CD4-positive, alpha-beta T cell treated with Interleukin-10 for 1 hour (primary cell): ENCODE results near the gene EMX2.

Experiments used
- DNase-seq: peaks from one replicate; pipeline ENCODE4 v3.0.0-alpha.2; 2020

EMX2 gene

DNA sequence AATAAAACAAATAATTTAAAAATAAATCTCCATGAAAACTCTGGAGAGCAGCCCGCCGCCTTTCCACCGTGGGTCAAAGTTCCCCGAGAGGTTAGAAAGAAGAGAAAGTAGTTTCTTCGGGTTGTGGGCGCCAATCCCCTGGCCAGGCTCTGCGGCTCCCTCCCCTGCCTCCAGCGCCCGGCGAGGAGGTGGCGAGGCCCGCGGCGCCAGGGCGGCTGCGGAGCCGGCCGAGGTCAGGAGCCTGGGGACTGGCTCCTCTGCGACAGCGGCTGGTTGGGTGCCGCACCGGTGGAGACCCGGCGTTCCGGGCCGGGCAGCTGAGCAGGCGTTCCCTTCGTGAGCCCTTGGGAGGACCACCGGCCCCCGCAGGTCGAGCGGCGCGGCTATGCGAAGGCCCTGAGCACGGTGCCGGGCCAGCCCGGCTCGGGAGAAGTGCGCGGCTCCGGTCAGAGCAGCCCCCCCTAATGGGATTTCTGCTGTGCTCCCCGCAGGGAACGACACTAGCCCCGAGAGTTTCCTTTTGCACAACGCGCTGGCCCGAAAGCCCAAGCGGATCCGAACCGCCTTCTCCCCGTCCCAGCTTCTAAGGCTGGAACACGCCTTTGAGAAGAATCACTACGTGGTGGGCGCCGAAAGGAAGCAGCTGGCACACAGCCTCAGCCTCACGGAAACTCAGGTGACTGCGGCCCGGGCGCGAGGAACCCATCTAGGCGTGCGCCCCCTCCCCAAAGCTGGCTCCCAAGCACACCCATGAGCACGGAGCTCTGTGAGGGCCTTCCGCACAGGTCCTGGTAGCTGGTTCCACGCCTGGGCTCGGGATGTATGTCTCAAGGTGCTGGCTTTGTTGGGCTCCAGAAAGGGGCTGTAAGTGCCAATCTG, 2.8 kb downstream of the EMX2 start:
- DNase-seq = no peak

DNA sequence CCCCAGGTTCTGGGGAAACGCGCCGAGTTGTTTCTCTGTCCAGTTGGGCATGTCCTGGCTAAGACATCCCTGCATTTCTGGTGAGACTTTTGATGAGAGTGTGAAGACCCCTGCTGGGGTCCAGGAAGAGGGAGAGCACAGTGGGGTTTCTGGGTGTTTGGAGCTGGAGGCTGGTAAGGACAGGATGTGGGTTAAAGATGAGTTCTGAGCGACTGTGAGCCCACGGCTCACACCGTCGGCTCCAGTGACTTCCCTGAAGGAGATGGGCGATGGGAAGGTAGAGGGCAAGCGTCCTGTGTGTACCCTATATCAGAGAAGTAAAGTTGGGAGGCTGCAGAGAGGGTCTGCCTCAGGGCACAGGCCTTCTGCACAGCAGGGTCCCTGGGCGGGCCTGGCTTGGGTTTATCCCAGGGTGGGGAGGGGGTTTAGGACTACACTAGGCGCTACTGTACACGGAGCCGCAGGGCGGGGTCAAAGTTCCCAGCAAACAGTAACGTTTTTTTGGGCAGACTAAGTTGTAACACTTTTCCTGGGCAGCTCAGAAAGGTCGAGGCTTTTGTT, 3.6 kb downstream of the EMX2 start:
- DNase-seq = no peak

DNA sequence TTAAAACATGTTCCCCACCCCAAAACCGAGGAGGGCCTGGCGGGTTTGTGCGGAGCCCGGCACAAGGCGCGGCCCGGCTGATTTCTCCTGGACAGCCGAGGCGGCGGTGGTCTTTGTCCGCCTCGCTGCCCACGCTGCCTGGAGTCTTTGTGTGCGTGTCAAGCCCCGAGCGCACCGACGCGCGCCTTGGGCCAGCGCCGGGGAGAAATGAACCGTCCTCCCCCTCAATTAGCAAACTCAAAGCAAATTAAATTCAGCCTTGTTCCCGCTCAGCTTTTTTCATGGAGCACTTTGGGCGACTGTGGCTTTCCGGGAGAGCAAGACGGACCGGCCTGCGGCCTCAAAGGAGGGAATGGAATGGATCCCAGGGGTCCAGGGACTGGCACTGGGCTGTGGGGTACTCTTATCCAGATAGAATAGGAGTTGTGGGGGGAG, 4.1 kb downstream of the EMX2 start:
- DNase-seq = no peak

DNA sequence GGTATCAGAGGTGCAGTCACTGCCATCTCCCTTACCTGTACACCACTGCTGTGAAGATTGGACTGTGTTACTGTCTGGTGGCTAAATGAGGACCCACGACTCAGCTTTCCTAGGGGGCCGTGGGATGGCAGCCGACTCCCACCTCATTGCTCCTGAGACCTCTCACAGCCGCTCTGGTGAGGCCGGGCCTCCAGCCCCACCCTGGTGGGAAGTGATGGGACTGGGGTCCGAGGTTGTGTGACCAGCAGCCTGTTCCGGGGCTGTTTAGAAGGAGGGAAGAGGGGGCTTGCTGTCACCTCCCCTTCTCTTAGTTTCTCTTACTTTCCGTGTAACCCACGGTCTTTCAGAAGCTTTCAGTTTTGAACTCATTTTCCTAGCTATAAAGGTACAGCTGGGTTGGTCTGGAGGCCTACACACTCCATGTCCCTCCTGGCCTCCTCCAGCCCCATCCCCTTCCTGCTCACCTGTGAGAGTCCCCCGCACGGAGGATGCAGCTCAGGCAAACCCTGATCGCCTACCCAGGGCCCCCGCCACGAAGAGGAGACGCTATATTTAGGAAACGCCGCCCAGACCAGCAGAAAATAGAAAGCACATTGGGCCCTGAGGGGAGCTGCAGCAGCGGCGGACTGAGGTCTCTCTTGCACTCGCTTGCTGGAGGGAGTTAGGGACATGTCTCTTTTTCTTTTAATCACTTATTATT, 4.6 kb downstream of the EMX2 start:
- DNase-seq = no peak

DNA sequence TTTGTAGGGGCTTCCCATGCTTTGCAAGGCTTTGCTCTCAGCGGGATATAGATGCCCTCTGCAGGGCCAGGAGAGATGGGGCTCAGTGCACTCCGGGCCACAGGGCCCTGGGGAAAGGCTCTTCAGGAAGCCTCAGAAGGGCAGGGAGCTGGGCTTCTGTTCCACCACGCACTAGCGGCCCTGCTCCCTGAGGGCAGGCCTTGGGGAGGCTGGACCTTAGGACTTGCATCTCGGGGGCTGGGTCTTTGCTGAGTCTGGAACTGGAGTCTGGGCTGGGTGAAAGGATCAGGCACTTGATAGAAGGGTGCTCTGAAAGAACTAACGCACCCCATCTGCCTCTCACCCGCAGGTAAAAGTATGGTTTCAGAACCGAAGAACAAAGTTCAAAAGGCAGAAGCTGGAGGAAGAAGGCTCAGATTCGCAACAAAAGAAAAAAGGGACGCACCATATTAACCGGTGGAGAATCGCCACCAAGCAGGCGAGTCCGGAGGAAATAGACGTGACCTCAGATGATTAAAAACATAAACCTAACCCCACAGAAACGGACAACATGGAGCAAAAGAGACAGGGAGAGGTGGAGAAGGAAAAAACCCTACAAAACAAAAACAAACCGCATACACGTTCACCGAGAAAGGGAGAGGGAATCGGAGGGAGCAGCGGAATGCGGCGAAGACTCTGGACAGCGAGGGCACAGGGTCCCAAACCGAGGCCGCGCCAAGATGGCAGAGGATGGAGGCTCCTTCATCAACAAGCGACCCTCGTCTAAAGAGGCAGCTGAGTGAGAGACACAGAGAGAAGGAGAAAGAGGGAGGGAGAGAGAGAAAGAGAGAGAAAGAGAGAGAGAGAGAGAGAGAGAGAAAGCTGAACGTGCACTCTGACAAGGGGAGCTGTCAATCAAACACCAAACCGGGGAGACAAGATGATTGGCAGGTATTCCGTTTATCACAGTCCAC, 5.4 kb downstream of the EMX2 start:
- DNase-seq = no peak

DNA sequence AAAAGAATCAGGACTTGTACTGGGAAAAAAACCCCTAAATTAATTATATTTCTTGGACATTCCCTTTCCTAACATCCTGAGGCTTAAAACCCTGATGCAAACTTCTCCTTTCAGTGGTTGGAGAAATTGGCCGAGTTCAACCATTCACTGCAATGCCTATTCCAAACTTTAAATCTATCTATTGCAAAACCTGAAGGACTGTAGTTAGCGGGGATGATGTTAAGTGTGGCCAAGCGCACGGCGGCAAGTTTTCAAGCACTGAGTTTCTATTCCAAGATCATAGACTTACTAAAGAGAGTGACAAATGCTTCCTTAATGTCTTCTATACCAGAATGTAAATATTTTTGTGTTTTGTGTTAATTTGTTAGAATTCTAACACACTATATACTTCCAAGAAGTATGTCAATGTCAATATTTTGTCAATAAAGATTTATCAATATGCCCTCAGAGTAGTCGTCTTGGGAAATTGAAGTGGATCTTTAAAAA, 6.6 kb downstream of the EMX2 start:
- no peak for DNase-seq

DNA sequence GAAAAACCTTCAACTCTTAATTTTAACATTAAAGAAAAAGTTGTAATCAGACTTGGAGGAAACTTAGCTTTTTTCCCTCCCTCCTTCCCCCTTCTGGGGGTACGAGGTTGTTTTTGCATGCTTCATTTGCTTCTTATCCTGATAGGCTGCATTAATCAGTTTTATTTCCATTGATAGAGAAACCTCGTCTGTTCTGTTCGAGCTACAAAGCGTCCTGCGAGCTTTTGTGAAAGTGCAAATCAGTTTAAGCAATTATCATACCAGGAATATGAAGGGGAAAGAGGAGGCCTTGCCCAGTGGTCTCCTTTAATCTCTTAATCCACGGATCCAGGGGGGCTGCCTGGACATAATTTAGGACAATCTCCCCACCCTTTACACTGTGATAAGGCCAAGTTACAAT, 7.5 kb downstream of the EMX2 start:
- no peak for DNase-seq

DNA sequence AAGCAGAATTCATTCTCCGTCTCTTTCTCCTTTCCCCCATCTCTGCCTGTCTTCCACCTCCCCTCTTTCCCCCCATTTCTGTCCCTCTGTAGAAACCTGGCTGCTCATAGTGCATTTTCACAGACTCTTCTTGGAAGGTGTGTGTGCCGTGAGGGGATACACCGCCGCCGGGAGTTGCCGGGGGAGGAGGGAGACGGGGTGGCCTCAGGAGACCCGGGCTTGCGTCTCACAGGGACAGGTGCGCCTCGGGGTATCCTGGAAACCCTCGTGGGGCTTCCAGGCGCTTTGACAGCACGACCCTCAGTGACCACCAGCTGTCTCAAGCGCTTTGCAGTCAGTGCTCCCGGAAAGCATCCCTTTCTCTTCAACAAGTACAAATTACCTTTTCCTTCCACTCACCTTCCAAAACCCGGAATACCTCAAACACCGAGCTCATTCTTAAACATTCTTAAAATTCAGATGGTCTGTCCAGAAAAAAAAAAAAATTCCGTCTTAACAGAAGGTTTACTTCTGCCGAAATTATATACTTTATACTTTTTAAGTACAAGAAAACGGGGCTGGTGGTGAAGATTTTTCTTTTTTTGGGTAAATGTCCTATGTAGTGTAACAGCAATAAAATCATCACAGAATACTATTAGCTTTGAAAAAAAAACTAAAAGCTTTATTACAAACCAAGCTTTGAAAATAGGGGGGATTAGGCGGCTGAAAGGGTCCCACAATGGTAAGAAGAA, 8.2 kb downstream of the EMX2 start:
- DNase-seq = no peak

DNA sequence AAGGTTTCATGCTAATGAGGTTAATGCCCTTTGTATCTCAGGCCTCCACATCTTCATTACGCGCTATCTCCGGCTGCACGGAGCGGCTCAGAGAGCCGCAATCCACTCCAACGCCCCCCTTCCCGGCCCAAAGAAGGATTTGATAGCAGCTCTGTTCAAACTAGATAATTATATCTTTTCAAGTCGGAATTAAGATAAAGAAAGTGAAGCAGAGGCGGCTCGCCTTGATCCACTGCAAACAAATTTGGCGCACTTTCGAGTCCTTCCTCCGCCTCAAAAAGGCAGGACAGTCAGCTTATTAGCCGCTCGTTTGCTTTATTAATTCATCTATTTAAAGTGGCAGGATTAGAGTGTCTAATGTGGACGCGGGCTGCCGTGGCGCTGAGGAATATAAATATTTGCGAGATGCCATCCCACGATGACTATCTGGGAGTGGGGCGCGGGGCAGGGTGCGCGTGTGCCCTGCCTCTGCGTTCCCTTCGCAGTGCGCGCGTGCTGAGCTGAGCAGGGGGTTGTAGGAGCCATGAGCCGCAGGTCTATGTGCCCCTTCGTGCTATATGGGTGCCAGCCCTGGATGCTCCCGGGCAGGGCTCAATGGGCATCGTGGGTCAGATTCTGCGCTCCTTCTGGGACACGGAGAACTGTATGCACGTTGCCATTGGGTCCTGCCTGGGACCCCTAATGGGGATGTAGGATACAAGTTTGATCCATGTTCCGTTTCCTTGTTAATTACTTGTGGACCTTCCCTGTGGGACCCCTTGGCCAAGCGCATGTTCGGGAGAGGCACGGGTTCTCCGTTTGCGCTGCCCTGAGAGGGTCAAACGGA, 9.0 kb downstream of the EMX2 start:
- DNase-seq = no peak

DNA sequence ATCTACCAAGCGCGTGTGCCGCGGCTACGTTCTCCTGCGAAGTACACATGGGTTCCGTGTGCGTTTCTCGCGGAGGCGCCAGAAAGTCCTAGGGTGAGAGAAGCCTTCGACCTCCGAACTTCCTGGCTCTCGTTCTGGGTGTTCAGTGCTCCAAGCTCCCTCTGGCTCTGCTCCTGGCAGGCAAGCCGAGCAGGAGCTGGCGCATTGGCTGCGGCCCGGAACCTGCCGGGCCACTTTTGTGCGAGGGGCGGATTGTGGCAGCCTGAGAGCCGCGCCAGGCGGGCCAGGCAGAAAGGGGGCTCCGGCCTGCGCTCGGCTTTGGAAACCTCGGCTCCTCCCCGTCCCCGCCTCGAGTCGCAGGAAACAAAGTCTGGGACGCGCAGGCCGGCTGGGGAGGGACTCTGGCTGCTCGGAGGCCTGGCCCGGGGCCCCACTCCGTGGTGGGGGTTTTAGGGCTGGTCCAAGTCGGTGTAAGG, 9.6 kb downstream of the EMX2 start:
- no peak for DNase-seq

DNA sequence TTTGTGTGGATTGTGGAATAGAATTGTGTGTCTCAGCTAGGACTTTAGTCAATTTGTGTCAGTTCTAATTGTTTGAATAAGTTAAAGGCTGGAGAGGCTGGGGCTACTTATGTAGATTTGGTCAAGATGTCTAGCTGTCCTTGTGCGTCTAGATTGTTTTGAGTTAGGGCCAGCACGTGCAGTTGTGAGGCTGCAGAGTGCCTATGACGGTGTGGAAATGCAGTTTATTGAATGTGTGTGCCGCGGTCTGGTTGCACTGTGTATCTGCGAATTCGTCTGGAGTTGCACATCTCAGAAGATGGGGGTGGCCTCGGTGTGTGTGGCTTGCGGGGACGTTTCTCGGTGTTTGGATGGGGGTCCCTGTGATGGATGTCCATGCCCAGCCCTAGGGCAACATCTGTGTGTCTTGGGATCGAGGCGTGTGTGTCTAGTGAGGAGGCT, 10.2 kb downstream of the EMX2 start:
- no peak for DNase-seq

DNA sequence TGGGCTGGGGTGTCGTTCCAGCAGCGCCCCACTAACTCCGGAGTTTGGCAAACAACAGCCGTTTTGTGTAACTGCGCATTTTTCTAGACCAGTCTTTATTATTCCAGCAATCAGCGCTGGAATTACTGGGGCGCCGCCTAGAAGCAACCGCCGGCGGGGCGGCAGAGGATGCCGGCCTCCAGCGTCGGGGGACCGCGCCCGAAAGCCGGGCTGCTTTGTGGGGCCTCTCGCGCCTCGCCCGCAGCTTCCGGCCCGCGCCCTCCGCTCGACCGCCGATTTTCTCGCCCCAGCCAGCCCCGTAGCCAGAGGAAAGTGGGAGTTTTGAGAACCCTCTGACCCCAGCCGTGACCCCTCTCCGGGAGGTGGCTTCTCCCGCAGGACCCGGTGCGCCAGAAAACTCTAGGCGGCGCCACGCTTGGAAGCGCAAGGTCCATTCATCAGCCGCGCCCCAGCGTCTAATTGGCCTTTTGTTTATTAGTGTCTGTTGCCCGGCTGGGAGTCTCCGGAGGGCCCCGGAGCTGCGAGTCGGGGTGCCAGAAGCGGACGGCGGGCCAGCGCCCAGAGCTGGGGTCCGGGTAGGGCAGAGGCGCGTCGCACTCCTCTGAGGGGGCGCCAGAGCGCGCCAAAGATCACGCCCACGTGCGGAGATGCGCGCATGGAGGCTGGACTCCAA, 10.7 kb downstream of the EMX2 start:
- no peak for DNase-seq

DNA sequence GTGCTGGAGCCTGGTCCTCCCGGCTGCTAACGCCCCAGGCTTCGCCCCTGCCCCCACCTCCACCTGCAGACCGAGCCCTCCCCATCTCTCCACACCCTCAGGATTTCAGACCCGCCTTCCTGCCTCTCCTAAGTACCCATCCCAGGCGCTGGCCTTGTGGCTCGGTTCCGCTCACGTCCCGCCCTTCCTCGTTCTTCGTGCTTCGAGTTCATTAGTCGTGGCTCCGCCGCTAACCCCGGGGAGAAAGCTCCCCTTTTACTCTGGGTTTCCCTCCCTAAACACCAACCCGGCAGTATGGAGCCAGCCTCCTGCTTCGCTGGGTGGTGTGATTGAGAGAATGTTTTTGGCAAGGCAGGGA, 11.2 kb downstream of the EMX2 start:
- DNase-seq = no peak

DNA sequence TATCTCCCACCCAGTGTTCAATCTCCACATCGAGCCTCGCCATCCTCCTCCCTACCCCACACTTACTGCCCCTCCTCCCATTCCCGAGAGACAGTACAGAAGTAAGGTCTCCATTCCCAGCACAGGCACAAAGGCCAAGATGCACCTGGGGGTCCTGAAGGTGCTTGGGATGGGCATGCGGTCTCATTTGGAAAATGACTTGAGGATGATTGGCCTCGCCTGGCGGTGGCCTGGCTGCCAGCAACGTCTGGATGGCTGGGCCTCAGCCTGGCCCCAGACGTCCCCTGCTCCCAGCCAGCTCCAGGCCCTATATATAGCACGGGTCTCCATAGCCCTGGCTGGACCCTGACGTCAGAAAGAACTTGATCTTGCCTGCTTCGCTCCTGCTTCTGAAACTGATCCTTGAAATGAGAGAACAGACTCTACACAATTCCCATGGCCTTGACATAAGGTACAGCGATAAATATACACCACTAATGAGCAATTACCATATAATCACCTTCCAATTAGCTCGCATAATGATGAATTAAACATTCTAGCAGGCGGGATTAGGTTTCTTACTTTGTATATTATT, 11.8 kb downstream of the EMX2 start:
- DNase-seq = no peak

DNA sequence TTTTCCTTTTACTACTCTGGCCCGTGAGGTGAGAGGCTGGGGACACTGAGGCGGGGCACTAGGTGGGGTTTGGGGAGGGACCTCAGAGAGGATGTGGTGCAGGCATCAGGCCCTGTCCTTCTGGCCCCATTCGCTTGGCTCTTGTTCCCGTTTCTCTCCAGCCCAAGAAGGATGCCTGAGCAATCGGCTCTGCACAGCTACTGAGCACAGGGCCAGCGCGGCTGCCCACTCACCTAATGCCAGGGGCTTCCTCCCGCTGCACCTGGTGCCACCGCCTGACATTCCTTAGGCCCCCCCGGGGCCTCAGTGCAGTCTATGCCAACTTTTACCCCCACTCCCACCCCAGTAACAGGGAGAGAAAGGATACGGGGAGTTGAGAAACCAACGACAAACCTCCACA, 12.5 kb downstream of the EMX2 start:
- no peak for DNase-seq

DNA sequence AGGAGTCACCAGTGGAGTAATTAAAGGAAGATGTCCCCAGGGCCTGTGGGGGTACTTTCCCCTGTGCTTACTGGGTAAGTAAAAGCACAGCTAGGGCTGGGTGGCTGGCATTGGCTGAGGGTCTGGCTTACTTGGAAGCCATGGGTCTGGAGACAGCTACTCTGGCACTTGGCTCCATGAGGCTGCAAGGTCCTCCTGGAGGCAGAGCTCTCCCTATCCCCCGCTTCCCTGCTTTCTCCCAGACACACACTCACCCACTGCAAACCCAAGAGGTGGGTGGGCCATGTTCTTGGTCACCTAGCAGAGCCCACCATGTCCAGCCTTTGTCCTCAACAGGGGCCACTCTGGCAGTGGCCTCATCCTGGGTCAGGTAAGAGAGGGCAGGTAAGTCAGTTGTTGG, 13.3 kb downstream of the EMX2 start:
- no peak for DNase-seq

DNA sequence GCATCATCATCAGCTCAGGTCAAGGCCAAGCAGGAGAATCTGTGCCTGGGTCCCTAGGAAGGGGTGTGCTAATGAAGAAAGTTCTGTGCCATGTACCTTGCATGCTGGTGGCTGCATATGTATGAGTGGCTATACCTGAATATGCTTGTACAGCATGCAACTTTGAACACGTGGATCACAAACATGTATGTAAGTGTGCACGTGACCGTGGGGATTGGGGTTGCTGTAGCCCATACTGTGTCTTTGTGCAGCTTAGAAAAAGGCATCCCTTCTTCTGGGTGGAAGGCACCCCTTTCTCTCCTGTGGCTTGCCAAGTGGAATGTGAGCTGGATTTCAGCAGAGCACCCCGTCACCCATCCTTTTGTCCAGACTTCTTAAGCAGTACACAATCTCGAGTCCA, 13.8 kb downstream of the EMX2 start:
- no peak for DNase-seq

DNA sequence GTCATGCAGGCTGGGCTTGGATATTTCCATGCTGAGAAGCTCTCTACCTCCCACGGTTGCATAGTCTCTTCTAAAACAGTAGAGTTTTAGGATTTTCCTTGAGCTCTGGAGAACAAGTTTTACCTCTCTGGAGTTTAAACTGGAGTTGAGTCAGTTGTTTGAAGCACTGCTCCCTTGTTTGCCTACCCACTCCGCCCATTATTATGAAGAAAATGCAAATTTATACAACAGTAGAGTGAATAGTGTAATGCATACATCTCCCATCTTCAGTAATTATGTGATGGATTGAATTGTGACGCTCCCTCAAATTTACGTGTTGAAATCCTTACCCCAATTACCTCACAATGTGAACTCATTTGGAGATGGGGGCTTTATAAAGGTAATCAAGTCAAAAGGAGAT, 17.2 kb downstream of the EMX2 start:
- DNase-seq = no peak

DNA sequence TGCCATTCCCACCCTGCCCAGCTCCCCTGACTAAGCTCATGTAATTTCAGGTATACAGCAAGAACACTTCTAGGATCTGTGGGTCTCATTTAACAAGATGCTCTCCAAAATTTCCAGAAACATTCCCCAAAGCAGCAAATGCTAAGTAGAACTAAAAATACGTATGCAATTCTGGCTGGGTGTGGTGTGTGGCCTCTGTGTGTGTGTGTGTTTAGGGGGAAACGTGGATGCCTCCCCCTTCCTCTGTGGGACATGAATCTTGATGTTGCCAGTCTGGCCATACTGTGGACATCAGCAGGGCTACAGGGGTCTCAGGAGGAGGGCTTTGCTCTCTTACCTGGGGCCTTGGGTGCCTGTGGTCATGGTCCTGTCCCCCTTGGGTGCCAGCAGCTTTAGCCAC, 18.4 kb downstream of the EMX2 start:
- DNase-seq = no peak

DNA sequence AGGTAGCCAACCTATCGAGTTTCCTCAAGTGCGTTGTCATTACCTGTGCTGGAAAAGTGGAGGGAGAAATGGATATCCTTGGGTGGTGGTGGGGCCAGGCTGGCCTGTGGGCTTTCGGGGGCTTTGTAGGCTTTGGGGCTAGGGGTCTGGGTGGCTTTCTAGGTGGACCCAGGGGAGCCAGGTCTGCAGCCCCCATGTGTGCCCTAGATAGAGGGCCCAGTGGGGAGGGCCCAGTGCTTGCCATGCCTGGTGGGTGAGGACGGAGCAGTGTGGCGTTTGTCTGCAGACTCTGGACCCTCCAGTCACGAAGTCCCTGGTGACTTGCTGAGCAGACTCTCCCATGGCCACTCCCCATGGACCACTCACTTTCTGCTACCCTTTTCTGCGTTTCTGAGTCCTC, 19.7 kb downstream of the EMX2 start:
- DNase-seq = no peak
